HG03354 (cell line): ENCODE measurements around the gene SPATA7.

ENCODE experiments used
- ATAC-seq: cut with Tn5 transposase; IDR thresholded peaks from one replicate; pipeline ENCODE4 v1.9.1; 2021; ENCODE audit warnings: mild to moderate bottlenecking; ENCODE audit not compliant: unreplicated experiment, poor library complexity, severe bottlenecking

SPATA7 gene

GRCh38 chr14:88478931-88479330 is 93.5 kb downstream of the SPATA7 start:
- no peak for ATAC-seq

GRCh38 chr14:88479574-88479987 is 94.1 kb downstream of the SPATA7 start:
- no peak for ATAC-seq

GRCh38 chr14:88481059-88481458 is 95.6 kb downstream of the SPATA7 start:
- no peak for ATAC-seq

DNA sequence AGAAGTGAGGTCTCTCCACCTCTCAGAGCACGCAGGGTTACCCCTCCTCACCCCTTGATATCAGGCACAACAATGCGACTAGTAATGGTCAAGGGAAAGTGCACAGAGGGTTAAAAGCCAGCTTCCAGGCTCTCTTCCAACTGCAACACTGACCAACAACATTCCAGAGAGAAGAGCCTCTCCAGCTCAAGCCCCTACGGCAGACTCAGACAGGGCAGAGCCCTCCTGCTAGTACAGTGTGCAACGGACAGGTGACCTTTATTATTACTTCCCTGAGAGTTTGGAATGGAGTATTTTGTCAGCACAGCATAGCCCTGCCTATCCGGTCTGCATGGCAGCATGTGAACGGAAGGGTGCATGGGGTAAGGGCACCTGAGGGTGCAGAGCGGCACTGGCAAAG is 96.3 kb downstream of the SPATA7 start:
- no peak for ATAC-seq

GRCh38 chr14:88482524-88482923 is 97.1 kb downstream of the SPATA7 start:
- ATAC-seq, result no peak
